H9 (cell line): ENCODE results near the gene RCAN3. TPM values are rescaled to one million over a fixed set of nuclear protein-coding genes. Genes with fewer than 3 reads are reported as not detected.
"Not testable (repeated sequence)": the region's sequence is repeated elsewhere in the genome, so short reads cannot be mapped to it uniquely, and the experiment has no call there.

Source experiments
- DNase-seq: peaks from one replicate; pipeline ENCODE4 v3.0.0-alpha.2; 2017
- H2AFZ ChIP-seq: one replicate; pipeline ENCODE4 v1.6.1; 2013; ENCODE audit warnings: mild to moderate bottlenecking, low read length, control low read depth, moderate library complexity
- H2AK5ac ChIP-seq: 2 replicates; pipeline ENCODE4 v1.6.1; 2013; ENCODE audit warnings: low read length, control low read depth, mixed read lengths; ENCODE audit not compliant: insufficient read length
- H2BK120ac ChIP-seq: one replicate; pipeline ENCODE4 v1.6.1; 2013; ENCODE audit warnings: low read depth, mild to moderate bottlenecking, low read length, control low read depth, inconsistent platforms; ENCODE audit not compliant: poor library complexity, severe bottlenecking
- H2BK12ac ChIP-seq: 2 replicates; pipeline ENCODE4 v1.6.1; 2013; ENCODE audit warnings: low read length, control low read depth, mixed read lengths, low read depth; ENCODE audit not compliant: insufficient read length
- H2BK15ac ChIP-seq: 2 replicates; pipeline ENCODE4 v1.6.1; 2013; ENCODE audit warnings: low read depth, low read length, control low read depth
- H2BK20ac ChIP-seq: one replicate; pipeline ENCODE4 v1.6.1; 2013; ENCODE audit warnings: low read depth, mild to moderate bottlenecking, low read length, control low read depth, inconsistent platforms; ENCODE audit not compliant: poor library complexity, severe bottlenecking
- H2BK5ac ChIP-seq: 2 replicates; pipeline ENCODE4 v1.6.1; 2013; ENCODE audit warnings: low read length, control low read depth, mixed read lengths; ENCODE audit not compliant: insufficient read length
- H3K14ac ChIP-seq: 2 replicates; pipeline ENCODE4 v1.6.1; 2013; ENCODE audit warnings: low read length, control low read depth; ENCODE audit not compliant: insufficient read depth
- H3K18ac ChIP-seq: 2 replicates; pipeline ENCODE4 v1.6.1; 2013; ENCODE audit warnings: low read depth, mild to moderate bottlenecking, mixed read lengths, low read length, control low read depth; ENCODE audit not compliant: insufficient read length
- H3K23ac ChIP-seq: 2 replicates; pipeline ENCODE4 v1.6.1; 2013; ENCODE audit warnings: low read length, control low read depth, mixed read lengths, low read depth; ENCODE audit not compliant: insufficient read length
- H3K23me2 ChIP-seq: 2 replicates; pipeline ENCODE4 v1.6.1; 2013; ENCODE audit warnings: low read depth, mild to moderate bottlenecking, mixed read lengths, low read length, control low read depth; ENCODE audit not compliant: insufficient read length, poor library complexity, severe bottlenecking
- H3K27ac ChIP-seq: 2 replicates; pipeline ENCODE4 v1.5.1; 2013; ENCODE audit warnings: low read length, control low read depth, mixed read lengths, low read depth; ENCODE audit not compliant: insufficient read length
- H3K27me3 ChIP-seq: 2 replicates; pipeline ENCODE4 v1.6.1; 2013; ENCODE audit warnings: low read length, control low read depth, inconsistent platforms; ENCODE audit not compliant: insufficient read depth
- H3K4ac ChIP-seq: 2 replicates; pipeline ENCODE4 v1.6.1; 2013; ENCODE audit warnings: low read depth, mild to moderate bottlenecking, control low read depth, inconsistent platforms, low read length, moderate library complexity
- H3K4me1 ChIP-seq: 2 replicates; pipeline ENCODE4 v1.6.1; 2013; ENCODE audit warnings: low read length, control low read depth, inconsistent platforms; ENCODE audit not compliant: insufficient read depth
- H3K4me2 ChIP-seq: 2 replicates; pipeline ENCODE4 v1.6.1; 2013; ENCODE audit warnings: low read length, control low read depth, mixed read lengths; ENCODE audit not compliant: insufficient read length, insufficient read depth
- H3K56ac ChIP-seq: 2 replicates; pipeline ENCODE4 v1.6.1; 2013; ENCODE audit warnings: low read depth, mild to moderate bottlenecking, mixed read lengths, low read length, control low read depth; ENCODE audit not compliant: insufficient read length
- H3K79me1 ChIP-seq: 2 replicates; pipeline ENCODE4 v1.6.1; 2013; ENCODE audit warnings: low read depth, mild to moderate bottlenecking, moderate library complexity, low read length, control low read depth, inconsistent platforms; ENCODE audit not compliant: insufficient read depth, poor library complexity, severe bottlenecking
- H3K79me2 ChIP-seq: 2 replicates; pipeline ENCODE4 v1.6.1; 2013; ENCODE audit warnings: low read length, control low read depth, inconsistent platforms; ENCODE audit not compliant: insufficient read depth
- H3K9ac ChIP-seq: 2 replicates; pipeline ENCODE4 v1.6.1; 2013; ENCODE audit warnings: low read length, control low read depth, mixed read lengths; ENCODE audit not compliant: insufficient read length; ENCODE audit errors: extremely low read depth
- H3K9me3 ChIP-seq: one replicate; pipeline ENCODE4 v1.6.1; 2013; ENCODE audit warnings: low read depth, low read length, inconsistent platforms; ENCODE audit not compliant: control insufficient read depth
- H3T11ph ChIP-seq: one replicate; pipeline ENCODE4 v1.6.1; 2013; ENCODE audit warnings: mild to moderate bottlenecking, low read length, control low read depth, inconsistent platforms
- H4K20me1 ChIP-seq: one replicate; pipeline ENCODE4 v1.6.1; 2013; ENCODE audit not compliant: control insufficient read depth, insufficient read length, insufficient read depth
- H4K5ac ChIP-seq: 2 replicates; pipeline ENCODE4 v1.6.1; 2013; ENCODE audit warnings: low read depth, mild to moderate bottlenecking, mixed read lengths, low read length, control low read depth; ENCODE audit not compliant: insufficient read length
- H4K8ac ChIP-seq: replicated peaks from 2 replicates; pipeline ENCODE4 v1.6.1; 2013; ENCODE audit warnings: low read length, control low read depth, mixed read lengths, low read depth; ENCODE audit not compliant: insufficient read length
- H4K91ac ChIP-seq: 2 replicates; pipeline ENCODE4 v1.6.1; 2013; ENCODE audit warnings: low read depth, mild to moderate bottlenecking, moderate library complexity, mixed read lengths, low read length, control low read depth; ENCODE audit not compliant: insufficient read length
- H3K27ac Mint-ChIP-seq, 3 experiments: 2 replicates in 2 of 3; 3 replicates in 1 of 3; pipeline ENCODE4 v1.8.0; 2020 to 2021; ENCODE audit warnings: mixed read lengths in 3 of 3, mild to moderate bottlenecking in 1 of 3, moderate library complexity in 1 of 3
- H3K27me3 Mint-ChIP-seq: 2 replicates; pipeline ENCODE4 v1.8.0; 2021; ENCODE audit warnings: low read depth, mild to moderate bottlenecking, moderate library complexity, mixed read lengths
- H3K36me3 Mint-ChIP-seq, 3 experiments: 2 replicates in 2 of 3; 3 replicates in 1 of 3; pipeline ENCODE4 v1.8.0; 2020 to 2021; ENCODE audit warnings: low read depth in 3 of 3, mixed read lengths in 3 of 3; ENCODE audit not compliant: insufficient read depth in 1 of 3
- H3K4me1 Mint-ChIP-seq, 2 experiments: 2 replicates each; pipeline ENCODE4 v1.8.0; 2020; ENCODE audit warnings: mixed read lengths in 2 of 2
- H3K4me3 Mint-ChIP-seq, 2 experiments: 2 replicates in 1 of 2; 3 replicates in 1 of 2; pipeline ENCODE4 v1.8.0; 2020 to 2021; ENCODE audit warnings: mild to moderate bottlenecking in 2 of 2, mixed read lengths in 2 of 2, moderate library complexity in 1 of 2
- H3K9me3 Mint-ChIP-seq, 2 experiments: 2 replicates in 1 of 2; 3 replicates in 1 of 2; pipeline ENCODE4 v1.8.0; 2020; ENCODE audit warnings: mild to moderate bottlenecking in 2 of 2, mixed read lengths in 2 of 2, moderate library complexity in 1 of 2
- WGBS: extraction: QIAGEN DNeasy Blood & Tissue Kit; methylation state at CpG from one replicate; pipeline ENCODE4 v1.1.7; 2013; ENCODE audit warnings: missing lambda C conversion rate, low lambda C conversion rate, mixed read lengths; ENCODE audit not compliant: insufficient read length; ENCODE audit errors: extremely low coverage; 5-methylcytosine and 5-hydroxymethylcytosine counted together
- total RNA-seq: library from RNA; stranded (reverse); gene quantifications from 2 replicates; pipeline ENCODE4 v1.2.1, GENCODE V29; 2021
- TF ChIP-seq, protein P1 (sequence below): fragments of 200-600 bp; sonication (generic); conservative IDR thresholded peaks from 3 replicates; pipeline ENCODE4 v1.8.0; 2021; ENCODE audit warnings: antibody characterized with exemption, mild to moderate bottlenecking

The RCAN3 gene
- total RNA-seq, 1 experiment from 2014 or later: 13.0 TPM

- no peaks in the 10 kb centered on the region for H3K23me2 ChIP-seq
- no CpG with 5 or more reads among the region's 5 CpGs for WGBS
- no peak overlapping the region for H3K14ac ChIP-seq
- no peak overlapping the region for H3K4ac ChIP-seq
- no peak overlapping the region for H2BK5ac ChIP-seq
- H3K9me3 ChIP-seq: no peaks in the 10 kb centered on the region
- H3K27ac ChIP-seq: no peak overlapping the region
- no peak overlapping the region for H3K18ac ChIP-seq
- H4K20me1 ChIP-seq: no peaks in the 10 kb centered on the region
- no peaks in the 10 kb centered on the region for H3K4me1 ChIP-seq
- H3K9ac ChIP-seq: no peak overlapping the region
- H4K5ac ChIP-seq: no peak overlapping the region
- Mint-ChIP-seq H3K4me1 (peaks cover 4 to 12% of the 10 kb centered on the region in 2 experiments; a peak in 3 of 4 replicates), H3K36me3 (peaks cover 0 to 4% (median 4%) of the 10 kb centered on the region in 3 experiments; a peak in 2 of 7 replicates), H3K27ac (no peak overlapping the region), H3K4me3 (no peak overlapping the region), H3K27me3 (no peaks in the 10 kb centered on the region), H3K9me3 (no peaks in the 10 kb centered on the region)
- no peak overlapping the region for H3K4me2 ChIP-seq
- H3K27me3 ChIP-seq: no peaks in the 10 kb centered on the region
- H2AFZ ChIP-seq: no peak overlapping the region
- no peak overlapping the region for H2AK5ac ChIP-seq
- H3K79me1 ChIP-seq: no peaks in the 10 kb centered on the region
- H2BK15ac ChIP-seq: no peak overlapping the region
- H4K91ac ChIP-seq: no peak overlapping the region
- H2BK120ac ChIP-seq: no peak overlapping the region
- no peak overlapping the region for H2BK12ac ChIP-seq
- H3K23ac ChIP-seq: no peak overlapping the region
- H2BK20ac ChIP-seq: no peak overlapping the region
- H3K56ac ChIP-seq: no peak overlapping the region
- H3K79me2 ChIP-seq: no peaks in the 10 kb centered on the region
- no peak overlapping the region for H4K8ac ChIP-seq
- DNase-seq: no peak
- no peak overlapping the region for H3T11ph ChIP-seq
- TF ChIP-seq, protein P1, sequence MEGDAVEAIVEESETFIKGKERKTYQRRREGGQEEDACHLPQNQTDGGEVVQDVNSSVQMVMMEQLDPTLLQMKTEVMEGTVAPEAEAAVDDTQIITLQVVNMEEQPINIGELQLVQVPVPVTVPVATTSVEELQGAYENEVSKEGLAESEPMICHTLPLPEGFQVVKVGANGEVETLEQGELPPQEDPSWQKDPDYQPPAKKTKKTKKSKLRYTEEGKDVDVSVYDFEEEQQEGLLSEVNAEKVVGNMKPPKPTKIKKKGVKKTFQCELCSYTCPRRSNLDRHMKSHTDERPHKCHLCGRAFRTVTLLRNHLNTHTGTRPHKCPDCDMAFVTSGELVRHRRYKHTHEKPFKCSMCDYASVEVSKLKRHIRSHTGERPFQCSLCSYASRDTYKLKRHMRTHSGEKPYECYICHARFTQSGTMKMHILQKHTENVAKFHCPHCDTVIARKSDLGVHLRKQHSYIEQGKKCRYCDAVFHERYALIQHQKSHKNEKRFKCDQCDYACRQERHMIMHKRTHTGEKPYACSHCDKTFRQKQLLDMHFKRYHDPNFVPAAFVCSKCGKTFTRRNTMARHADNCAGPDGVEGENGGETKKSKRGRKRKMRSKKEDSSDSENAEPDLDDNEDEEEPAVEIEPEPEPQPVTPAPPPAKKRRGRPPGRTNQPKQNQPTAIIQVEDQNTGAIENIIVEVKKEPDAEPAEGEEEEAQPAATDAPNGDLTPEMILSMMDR: no peak
Observed at GRCh38 chr1:24514946-24515345, 12.3 kb downstream of the RCAN3 start.

GRCh38 chr1:24515671-24516209 is 13.1 kb downstream of the RCAN3 start:
- not testable (repeated sequence) for H3K27ac ChIP-seq, DNase-seq, H3K4me3 Mint-ChIP-seq, H4K5ac ChIP-seq, H3T11ph ChIP-seq, H3K36me3 Mint-ChIP-seq, H3K9ac ChIP-seq, H2BK120ac ChIP-seq, H3K4ac ChIP-seq, H3K79me2 ChIP-seq, H2BK5ac ChIP-seq, H3K4me2 ChIP-seq, H3K4me1 Mint-ChIP-seq, H3K56ac ChIP-seq, H2AK5ac ChIP-seq, H3K27me3 Mint-ChIP-seq, H3K14ac ChIP-seq, H3K23ac ChIP-seq, H4K91ac ChIP-seq, H3K9me3 Mint-ChIP-seq, H3K27me3 ChIP-seq, H3K79me1 ChIP-seq, H2AFZ ChIP-seq, H2BK15ac ChIP-seq, H3K9me3 ChIP-seq, H2BK12ac ChIP-seq, H4K20me1 ChIP-seq, H4K8ac ChIP-seq, H3K23me2 ChIP-seq, H3K4me1 ChIP-seq, H3K18ac ChIP-seq, H2BK20ac ChIP-seq
- WGBS: no CpG with 5 or more reads among the region's 14 CpGs
- peak overlapping the region; percentile 18 to 37 (median 27); a peak in 4 of 7 replicates for H3K27ac Mint-ChIP-seq
